Neural progenitor cell (in vitro differentiated cells): ENCODE data around the gene ZNF618.

ENCODE experiments used
- CTCF ChIP-seq: fragments of 200-600 bp; sonication (generic); IDR thresholded peaks from 2 replicates; pipeline ENCODE4 v1.5.1; 2017; ENCODE audit warnings: antibody characterized with exemption, mild to moderate bottlenecking
- EZH2 ChIP-seq: fragments of 200-600 bp; sonication (generic); IDR thresholded peaks from 2 replicates; pipeline ENCODE4 v1.6.1; 2017; ENCODE audit warnings: antibody characterized with exemption, mild to moderate bottlenecking, moderate library complexity
- EZH2phosphoT487 ChIP-seq: fragments of 200-600 bp; sonication (generic); IDR thresholded peaks from 2 replicates; pipeline ENCODE4 v1.6.1; 2017; ENCODE audit warnings: antibody characterized with exemption

DNA sequence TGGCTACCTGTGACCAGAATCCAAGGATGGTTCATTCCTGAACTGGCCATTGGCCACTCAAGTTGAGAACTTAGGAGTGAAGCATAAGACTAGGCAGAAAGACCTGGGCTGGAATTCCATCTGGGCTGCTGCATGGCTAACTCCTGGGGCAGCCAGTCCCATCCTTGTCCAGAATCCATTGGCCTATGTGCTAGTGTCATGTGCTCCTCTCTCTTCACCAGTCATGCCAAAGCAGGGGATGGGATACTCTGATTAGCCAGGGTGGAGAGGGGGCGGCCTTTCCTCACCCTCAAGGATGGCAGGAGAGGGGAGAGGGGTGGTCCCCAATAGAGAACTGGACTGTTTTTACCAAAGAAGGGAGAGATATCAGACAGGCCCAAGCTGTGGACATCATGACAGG lies 93.2 kb downstream of the ZNF618 start:
- TF ChIP-seq CTCF: no peak
- TF ChIP-seq EZH2phosphoT487: no peak
- no peak for TF ChIP-seq EZH2
